H9 (cell line): ENCODE measurements around the gene SFN. TPM values are rescaled to one million over a fixed set of nuclear protein-coding genes. Genes with fewer than 3 reads are reported as not detected.

Experiments
- DNase-seq: peaks from one replicate; pipeline ENCODE4 v3.0.0-alpha.2; 2017
- H2AFZ ChIP-seq: one replicate; pipeline ENCODE4 v1.6.1; 2013; ENCODE audit warnings: mild to moderate bottlenecking, low read length, control low read depth, moderate library complexity
- H2AK5ac ChIP-seq: 2 replicates; pipeline ENCODE4 v1.6.1; 2013; ENCODE audit warnings: low read length, control low read depth, mixed read lengths; ENCODE audit not compliant: insufficient read length
- H2BK120ac ChIP-seq: one replicate; pipeline ENCODE4 v1.6.1; 2013; ENCODE audit warnings: low read depth, mild to moderate bottlenecking, low read length, control low read depth, inconsistent platforms; ENCODE audit not compliant: poor library complexity, severe bottlenecking
- H2BK12ac ChIP-seq: 2 replicates; pipeline ENCODE4 v1.6.1; 2013; ENCODE audit warnings: low read length, control low read depth, mixed read lengths, low read depth; ENCODE audit not compliant: insufficient read length
- H2BK15ac ChIP-seq: 2 replicates; pipeline ENCODE4 v1.6.1; 2013; ENCODE audit warnings: low read depth, low read length, control low read depth
- H2BK20ac ChIP-seq: one replicate; pipeline ENCODE4 v1.6.1; 2013; ENCODE audit warnings: low read depth, mild to moderate bottlenecking, low read length, control low read depth, inconsistent platforms; ENCODE audit not compliant: poor library complexity, severe bottlenecking
- H2BK5ac ChIP-seq: 2 replicates; pipeline ENCODE4 v1.6.1; 2013; ENCODE audit warnings: low read length, control low read depth, mixed read lengths; ENCODE audit not compliant: insufficient read length
- H3K14ac ChIP-seq: 2 replicates; pipeline ENCODE4 v1.6.1; 2013; ENCODE audit warnings: low read length, control low read depth; ENCODE audit not compliant: insufficient read depth
- H3K18ac ChIP-seq: 2 replicates; pipeline ENCODE4 v1.6.1; 2013; ENCODE audit warnings: low read depth, mild to moderate bottlenecking, mixed read lengths, low read length, control low read depth; ENCODE audit not compliant: insufficient read length
- H3K23ac ChIP-seq: 2 replicates; pipeline ENCODE4 v1.6.1; 2013; ENCODE audit warnings: low read length, control low read depth, mixed read lengths, low read depth; ENCODE audit not compliant: insufficient read length
- H3K23me2 ChIP-seq: 2 replicates; pipeline ENCODE4 v1.6.1; 2013; ENCODE audit warnings: low read depth, mild to moderate bottlenecking, mixed read lengths, low read length, control low read depth; ENCODE audit not compliant: insufficient read length, poor library complexity, severe bottlenecking
- H3K27ac ChIP-seq: 2 replicates; pipeline ENCODE4 v1.5.1; 2013; ENCODE audit warnings: low read length, control low read depth, mixed read lengths, low read depth; ENCODE audit not compliant: insufficient read length
- H3K27me3 ChIP-seq: 2 replicates; pipeline ENCODE4 v1.6.1; 2013; ENCODE audit warnings: low read length, control low read depth, inconsistent platforms; ENCODE audit not compliant: insufficient read depth
- H3K4ac ChIP-seq: 2 replicates; pipeline ENCODE4 v1.6.1; 2013; ENCODE audit warnings: low read depth, mild to moderate bottlenecking, control low read depth, inconsistent platforms, low read length, moderate library complexity
- H3K4me1 ChIP-seq: 2 replicates; pipeline ENCODE4 v1.6.1; 2013; ENCODE audit warnings: low read length, control low read depth, inconsistent platforms; ENCODE audit not compliant: insufficient read depth
- H3K4me2 ChIP-seq: 2 replicates; pipeline ENCODE4 v1.6.1; 2013; ENCODE audit warnings: low read length, control low read depth, mixed read lengths; ENCODE audit not compliant: insufficient read length, insufficient read depth
- H3K56ac ChIP-seq: 2 replicates; pipeline ENCODE4 v1.6.1; 2013; ENCODE audit warnings: low read depth, mild to moderate bottlenecking, mixed read lengths, low read length, control low read depth; ENCODE audit not compliant: insufficient read length
- H3K79me1 ChIP-seq: 2 replicates; pipeline ENCODE4 v1.6.1; 2013; ENCODE audit warnings: low read depth, mild to moderate bottlenecking, moderate library complexity, low read length, control low read depth, inconsistent platforms; ENCODE audit not compliant: insufficient read depth, poor library complexity, severe bottlenecking
- H3K79me2 ChIP-seq: 2 replicates; pipeline ENCODE4 v1.6.1; 2013; ENCODE audit warnings: low read length, control low read depth, inconsistent platforms; ENCODE audit not compliant: insufficient read depth
- H3K9ac ChIP-seq: 2 replicates; pipeline ENCODE4 v1.6.1; 2013; ENCODE audit warnings: low read length, control low read depth, mixed read lengths; ENCODE audit not compliant: insufficient read length; ENCODE audit errors: extremely low read depth
- H3K9me3 ChIP-seq: one replicate; pipeline ENCODE4 v1.6.1; 2013; ENCODE audit warnings: low read depth, low read length, inconsistent platforms; ENCODE audit not compliant: control insufficient read depth
- H3T11ph ChIP-seq: one replicate; pipeline ENCODE4 v1.6.1; 2013; ENCODE audit warnings: mild to moderate bottlenecking, low read length, control low read depth, inconsistent platforms
- H4K20me1 ChIP-seq: one replicate; pipeline ENCODE4 v1.6.1; 2013; ENCODE audit not compliant: control insufficient read depth, insufficient read length, insufficient read depth
- H4K5ac ChIP-seq: 2 replicates; pipeline ENCODE4 v1.6.1; 2013; ENCODE audit warnings: low read depth, mild to moderate bottlenecking, mixed read lengths, low read length, control low read depth; ENCODE audit not compliant: insufficient read length
- H4K8ac ChIP-seq: replicated peaks from 2 replicates; pipeline ENCODE4 v1.6.1; 2013; ENCODE audit warnings: low read length, control low read depth, mixed read lengths, low read depth; ENCODE audit not compliant: insufficient read length
- H4K91ac ChIP-seq: 2 replicates; pipeline ENCODE4 v1.6.1; 2013; ENCODE audit warnings: low read depth, mild to moderate bottlenecking, moderate library complexity, mixed read lengths, low read length, control low read depth; ENCODE audit not compliant: insufficient read length
- H3K27ac Mint-ChIP-seq, 3 experiments: 2 replicates in 2 of 3; 3 replicates in 1 of 3; pipeline ENCODE4 v1.8.0; 2020 to 2021; ENCODE audit warnings: mixed read lengths in 3 of 3, mild to moderate bottlenecking in 1 of 3, moderate library complexity in 1 of 3
- H3K27me3 Mint-ChIP-seq: 2 replicates; pipeline ENCODE4 v1.8.0; 2021; ENCODE audit warnings: low read depth, mild to moderate bottlenecking, moderate library complexity, mixed read lengths
- H3K36me3 Mint-ChIP-seq, 3 experiments: 2 replicates in 2 of 3; 3 replicates in 1 of 3; pipeline ENCODE4 v1.8.0; 2020 to 2021; ENCODE audit warnings: low read depth in 3 of 3, mixed read lengths in 3 of 3; ENCODE audit not compliant: insufficient read depth in 1 of 3
- H3K4me1 Mint-ChIP-seq, 2 experiments: 2 replicates each; pipeline ENCODE4 v1.8.0; 2020; ENCODE audit warnings: mixed read lengths in 2 of 2
- H3K4me3 Mint-ChIP-seq, 2 experiments: 2 replicates in 1 of 2; 3 replicates in 1 of 2; pipeline ENCODE4 v1.8.0; 2020 to 2021; ENCODE audit warnings: mild to moderate bottlenecking in 2 of 2, mixed read lengths in 2 of 2, moderate library complexity in 1 of 2
- H3K9me3 Mint-ChIP-seq, 2 experiments: 2 replicates in 1 of 2; 3 replicates in 1 of 2; pipeline ENCODE4 v1.8.0; 2020; ENCODE audit warnings: mild to moderate bottlenecking in 2 of 2, mixed read lengths in 2 of 2, moderate library complexity in 1 of 2
- WGBS: extraction: QIAGEN DNeasy Blood & Tissue Kit; methylation state at CpG from one replicate; pipeline ENCODE4 v1.1.7; 2013; ENCODE audit warnings: missing lambda C conversion rate, low lambda C conversion rate, mixed read lengths; ENCODE audit not compliant: insufficient read length; ENCODE audit errors: extremely low coverage; 5-methylcytosine and 5-hydroxymethylcytosine counted together
- total RNA-seq: library from RNA; stranded (reverse); gene quantifications from 2 replicates; pipeline ENCODE4 v1.2.1, GENCODE V29; 2021
- TF ChIP-seq, protein P1 (sequence below): fragments of 200-600 bp; sonication (generic); conservative IDR thresholded peaks from 3 replicates; pipeline ENCODE4 v1.8.0; 2021; ENCODE audit warnings: antibody characterized with exemption, mild to moderate bottlenecking

Gene SFN
- total RNA-seq, 1 experiment from 2014 or later = 4.3 TPM

DNA sequence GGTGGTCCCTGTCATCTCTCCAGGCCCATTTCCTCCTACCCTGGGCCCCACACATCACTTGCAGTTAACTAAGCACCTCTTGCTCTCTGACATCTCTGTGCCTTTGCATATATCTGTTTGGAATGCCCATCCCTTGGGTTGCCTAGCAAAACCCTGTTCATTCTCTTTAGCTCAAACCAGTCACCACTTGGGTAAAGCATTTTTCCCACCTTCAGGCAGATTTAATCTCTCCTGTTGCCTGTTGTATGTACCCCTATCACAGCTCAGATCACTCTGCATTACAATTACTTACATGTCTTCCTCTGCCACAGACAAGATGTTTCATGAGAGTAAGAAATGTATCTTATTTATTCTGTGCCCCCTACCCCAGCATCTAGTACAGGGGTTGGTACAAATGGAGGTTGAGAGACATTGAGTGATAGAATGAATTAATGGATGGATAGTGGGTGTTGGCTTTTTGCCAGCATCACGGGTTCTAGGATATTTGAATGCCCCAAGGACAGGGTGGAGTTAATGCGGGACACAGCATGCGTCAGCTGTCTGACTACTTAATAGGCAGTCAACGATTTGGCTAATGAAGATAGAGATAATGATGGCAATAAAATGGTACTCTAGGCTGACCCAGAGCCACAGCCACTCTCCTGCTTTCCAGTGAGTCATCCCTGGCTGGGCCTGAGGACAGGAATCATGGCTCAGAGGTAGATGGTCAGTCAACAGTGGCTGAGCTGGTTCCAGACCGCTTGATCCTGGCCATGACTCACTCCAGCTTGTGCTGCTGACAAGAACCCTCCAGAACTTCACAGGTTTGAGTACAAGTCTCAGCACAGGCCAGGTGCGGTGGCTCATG is 44.3 kb downstream of the SFN start:
- no CpG with 5 or more reads among the region's 6 CpGs for WGBS
- H2AFZ ChIP-seq = no peak overlapping the region
- H3K27ac Mint-ChIP-seq = no peak overlapping the region

More for the DNA sequence above, 44.3 kb downstream of the SFN start:
- Histone ChIP-seq H2BK12ac (no peak overlapping the region), H3T11ph (no peak overlapping the region), H3K9me3 (no peaks in the 10 kb centered on the region), H3K27ac (no peak overlapping the region), H4K5ac (no peak overlapping the region), H2BK20ac (no peak overlapping the region), H3K18ac (no peak overlapping the region), H4K91ac (no peak overlapping the region), H3K79me2 (no peaks in the 10 kb centered on the region), H4K20me1 (no peaks in the 10 kb centered on the region), H3K23me2 (no peaks in the 10 kb centered on the region), H2AK5ac (no peak overlapping the region), H2BK120ac (no peak overlapping the region), H3K79me1 (no peaks in the 10 kb centered on the region), H3K4me2 (no peak overlapping the region), H2BK15ac (no peak overlapping the region), H2BK5ac (no peak overlapping the region), H3K23ac (no peak overlapping the region), H3K56ac (no peak overlapping the region), H3K9ac (no peak overlapping the region), H3K14ac (no peak overlapping the region; the same call in 1 of the 2 replicates), H3K4ac (no peak overlapping the region), H4K8ac (no peak overlapping the region), H3K27me3 (no peaks in the 10 kb centered on the region), H3K4me1 (no peaks in the 10 kb centered on the region)
- Mint-ChIP-seq H3K27me3 (peaks cover 2% of the 10 kb centered on the region), H3K36me3 (no peaks in the 10 kb centered on the region), H3K4me3 (no peak overlapping the region), H3K9me3 (no peaks in the 10 kb centered on the region), H3K4me1 (no peaks in the 10 kb centered on the region)
- no peak for DNase-seq
- TF ChIP-seq, protein P1, sequence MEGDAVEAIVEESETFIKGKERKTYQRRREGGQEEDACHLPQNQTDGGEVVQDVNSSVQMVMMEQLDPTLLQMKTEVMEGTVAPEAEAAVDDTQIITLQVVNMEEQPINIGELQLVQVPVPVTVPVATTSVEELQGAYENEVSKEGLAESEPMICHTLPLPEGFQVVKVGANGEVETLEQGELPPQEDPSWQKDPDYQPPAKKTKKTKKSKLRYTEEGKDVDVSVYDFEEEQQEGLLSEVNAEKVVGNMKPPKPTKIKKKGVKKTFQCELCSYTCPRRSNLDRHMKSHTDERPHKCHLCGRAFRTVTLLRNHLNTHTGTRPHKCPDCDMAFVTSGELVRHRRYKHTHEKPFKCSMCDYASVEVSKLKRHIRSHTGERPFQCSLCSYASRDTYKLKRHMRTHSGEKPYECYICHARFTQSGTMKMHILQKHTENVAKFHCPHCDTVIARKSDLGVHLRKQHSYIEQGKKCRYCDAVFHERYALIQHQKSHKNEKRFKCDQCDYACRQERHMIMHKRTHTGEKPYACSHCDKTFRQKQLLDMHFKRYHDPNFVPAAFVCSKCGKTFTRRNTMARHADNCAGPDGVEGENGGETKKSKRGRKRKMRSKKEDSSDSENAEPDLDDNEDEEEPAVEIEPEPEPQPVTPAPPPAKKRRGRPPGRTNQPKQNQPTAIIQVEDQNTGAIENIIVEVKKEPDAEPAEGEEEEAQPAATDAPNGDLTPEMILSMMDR = no peak
